IMR-90 (cell line): ENCODE data around the gene ELMO1. TPM values are rescaled to one million over a fixed set of nuclear protein-coding genes. Genes with fewer than 3 reads are reported as not detected.

Experiments used
- ATAC-seq: fragments of 200-7000 bp; cut with Tn5 transposase; 2 replicates; pipeline ENCODE4 v1.9.1; 2020; ENCODE audit warnings: low read depth, mild to moderate bottlenecking, moderate library complexity
- BruUV-seq: library from RNA; stranded (reverse); fragments of 400-500 nt; replicated peaks from 2 replicates; lab custom pipeline; 2021; lab: Mats Ljungman, UMichigan
- CTCF ChIA-PET: fragments of 300-600 bp; formaldehyde crosslinking; extraction: SDS; loops from one replicate; lab custom pipeline; 2021; ENCODE audit warnings: antibody characterized with exemption; lab: Yijun Ruan, JAX
- POLR2A ChIA-PET: fragments of 300-600 bp; sonication (Branson Sonifier 250); formaldehyde crosslinking; loops from one replicate; lab custom pipeline; 2022; ENCODE audit warnings: antibody characterized with exemption; ENCODE audit not compliant: unreplicated experiment; lab: Charles Lee
- DNase-seq: peaks from one replicate; pipeline ENCODE4 v3.0.0; 2013
- H2AFZ ChIP-seq: replicated peaks from 2 replicates; pipeline ENCODE3; 2013; ENCODE audit warnings: low read length, mild to moderate bottlenecking; ENCODE audit not compliant: poor library complexity
- H2AK5ac ChIP-seq: 2 replicates; pipeline ENCODE4 v1.6.1; 2013; ENCODE audit warnings: low read depth, low read length, inconsistent platforms
- H2AK9ac ChIP-seq: replicated peaks from 2 replicates; pipeline ENCODE3; 2013; ENCODE audit warnings: mild to moderate bottlenecking, low read depth, low read length, moderate library complexity; ENCODE audit not compliant: poor library complexity
- H2BK120ac ChIP-seq: 2 replicates; pipeline ENCODE4 v1.6.1; 2013; ENCODE audit warnings: low read depth, low read length, inconsistent platforms
- H2BK15ac ChIP-seq: 3 replicates; pipeline ENCODE4 v1.6.1; 2013; ENCODE audit warnings: low read depth, low read length, inconsistent platforms
- H2BK20ac ChIP-seq: 2 replicates; pipeline ENCODE4 v1.6.1; 2013; ENCODE audit warnings: low read depth, mild to moderate bottlenecking, inconsistent platforms, low read length, moderate library complexity
- H2BK5ac ChIP-seq: 2 replicates; pipeline ENCODE4 v1.6.1; 2013; ENCODE audit warnings: mild to moderate bottlenecking, low read depth, low read length, inconsistent platforms; ENCODE audit not compliant: poor library complexity, severe bottlenecking
- H3K14ac ChIP-seq: replicated peaks from 2 replicates; pipeline ENCODE4 v1.6.1; 2013; ENCODE audit warnings: low read depth, low read length, inconsistent platforms
- H3K18ac ChIP-seq: 2 replicates; pipeline ENCODE4 v1.6.1; 2013; ENCODE audit warnings: low read depth, low read length, control low read depth
- H3K23ac ChIP-seq: 2 replicates; pipeline ENCODE4 v1.6.1; 2013; ENCODE audit warnings: low read depth, low read length, inconsistent platforms
- H3K27ac ChIP-seq: 2 replicates; pipeline ENCODE4 v1.5.1; 2013; ENCODE audit warnings: mild to moderate bottlenecking, control low read depth, low read length; ENCODE audit not compliant: insufficient read depth
- H3K27me3 ChIP-seq: 2 replicates; pipeline ENCODE4 v1.6.1; 2013; ENCODE audit warnings: low read length; ENCODE audit not compliant: control insufficient read depth, insufficient read depth
- H3K36me3 ChIP-seq: 2 replicates; pipeline ENCODE4 v1.6.1; 2013; ENCODE audit warnings: low read length, mixed read lengths; ENCODE audit not compliant: control insufficient read depth, insufficient read depth
- H3K4ac ChIP-seq: 2 replicates; pipeline ENCODE4 v1.6.1; 2013; ENCODE audit warnings: low read depth, low read length, inconsistent platforms
- H3K4me1 ChIP-seq: 2 replicates; pipeline ENCODE4 v1.6.1; 2013; ENCODE audit warnings: low read length, mixed read lengths; ENCODE audit not compliant: control insufficient read depth, insufficient read depth
- H3K4me2 ChIP-seq: 2 replicates; pipeline ENCODE4 v1.6.1; 2013; ENCODE audit warnings: low read depth, mild to moderate bottlenecking, control low read depth, low read length, moderate library complexity
- H3K4me3 ChIP-seq: 2 replicates; pipeline ENCODE4 v1.5.1; 2013; ENCODE audit warnings: low read depth, mild to moderate bottlenecking, control low read depth, low read length, moderate library complexity; ENCODE audit not compliant: insufficient read depth
- H3K56ac ChIP-seq: 2 replicates; pipeline ENCODE4 v1.6.1; 2013; ENCODE audit warnings: low read length, inconsistent platforms; ENCODE audit not compliant: insufficient read depth; ENCODE audit errors: extremely low read depth
- H3K79me1 ChIP-seq, 2 experiments: 2 replicates each; pipeline ENCODE4 v1.6.1; 2013; ENCODE audit warnings: low read length in 2 of 2, inconsistent platforms in 1 of 2, low read depth in 1 of 2
- H3K9ac ChIP-seq: 2 replicates; pipeline ENCODE4 v1.6.1; 2013; ENCODE audit warnings: low read depth, low read length, control low read depth
- H3K9me1 ChIP-seq: 2 replicates; pipeline ENCODE4 v1.6.1; 2013; ENCODE audit warnings: low read length, inconsistent platforms; ENCODE audit not compliant: insufficient read depth
- H3K9me3 ChIP-seq: 2 replicates; pipeline ENCODE4 v1.6.1; 2013; ENCODE audit warnings: low read length; ENCODE audit not compliant: control insufficient read depth, insufficient read depth
- H4K20me1 ChIP-seq: 2 replicates; pipeline ENCODE4 v1.6.1; 2013; ENCODE audit warnings: low read length, inconsistent platforms; ENCODE audit not compliant: insufficient read depth
- H4K5ac ChIP-seq: 2 replicates; pipeline ENCODE4 v1.6.1; 2013; ENCODE audit warnings: mild to moderate bottlenecking, low read depth, low read length, control low read depth
- H4K8ac ChIP-seq, 2 experiments: 2 replicates each; pipeline ENCODE4 v1.6.1; 2013; ENCODE audit warnings: low read depth in 2 of 2, low read length in 2 of 2, control low read depth in 1 of 2, inconsistent platforms in 1 of 2
- H4K91ac ChIP-seq: 2 replicates; pipeline ENCODE4 v1.6.1; 2013; ENCODE audit warnings: low read depth, low read length, inconsistent platforms; ENCODE audit not compliant: insufficient read depth
- BHLHE40 ChIP-seq: fragments of 150-350 bp; IDR thresholded peaks from 2 replicates; pipeline ENCODE4 v1.6.1; 2016; ENCODE audit warnings: mild to moderate bottlenecking, low read depth, low read length
- CEBPB ChIP-seq: IDR thresholded peaks from 2 replicates; pipeline ENCODE4 v1.6.1; 2012; ENCODE audit warnings: low read depth, low read length, improper control_type of control experiment
- MAZ ChIP-seq: IDR thresholded peaks from 2 replicates; pipeline ENCODE4 v1.6.1; 2012; ENCODE audit warnings: low read depth, mild to moderate bottlenecking, low read length, improper control_type of control experiment, moderate library complexity, borderline replicate concordance
- WGBS, 2 experiments: methylation state at CpG; one replicate each; pipeline versions ENCODE4 v1.1.5 to v1.1.7; 2013; ENCODE audit warnings: missing lambda C conversion rate in 2 of 2; ENCODE audit not compliant: insufficient read length in 1 of 2; ENCODE audit errors: extremely low coverage in 2 of 2; 5-methylcytosine and 5-hydroxymethylcytosine counted together
- dilution Hi-C: fragments of 300-500 bp; cut with HindIII; formaldehyde crosslinking; loops from one replicate; pipeline ENCODE4 v1.14.3; 2018; ENCODE audit warnings: low sequenced_read_pairs; ENCODE audit not compliant: unreplicated experiment
- in situ Hi-C: fragments of 300-500 bp; cut with MboI; formaldehyde crosslinking; loops from 3 replicates; pipeline ENCODE4 v1.14.3; 2019; ENCODE audit warnings: low sequenced_read_pairs, inconsistent platforms, mixed read lengths
- intact Hi-C: fragments of 100-400 bp; cut with micrococcal nuclease; formaldehyde crosslinking; loops from 2 replicates; pipeline ENCODE4 v1.10.0; 2022
- polyA plus RNA-seq, 3 experiments: library from polyadenylated mRNA; depleted of rRNA; stranded (reverse); fragments of >200 nt; gene quantifications; 2 replicates each; pipeline ENCODE4 v1.2.3, GENCODE V29; 2012; ENCODE audit warnings: low replicate concordance in 1 of 3
- total RNA-seq: library from RNA; depleted of rRNA; stranded (reverse); fragments of >200 nt; gene quantifications from 2 replicates; pipeline ENCODE4 v1.2.3, GENCODE V29; 2012

Gene ELMO1
- total and polyA plus RNA-seq, 2 of the 4 experiments (the other 2 are of a cell fraction) = 0.03 TPM; not detected in 1

GRCh38 chr7:37180828-37181549 lies 267.7 kb downstream of the ELMO1 start:
- Histone ChIP-seq H3K18ac (no peak overlapping the region), H3K14ac (no peak overlapping the region), H3K27ac (no peak overlapping the region), H3K79me1 (no peaks in the 10 kb centered on the region), H4K8ac (no peak overlapping the region), H3K56ac (no peak overlapping the region), H4K91ac (no peak overlapping the region), H2AK9ac (no peak overlapping the region), H3K9ac (no peak overlapping the region), H3K4me2 (no peak overlapping the region), H2BK120ac (no peak overlapping the region), H2BK15ac (no peak overlapping the region), H3K4me1 (no peaks in the 10 kb centered on the region), H3K36me3 (no peaks in the 10 kb centered on the region), H3K9me1 (no peaks in the 10 kb centered on the region), H2BK20ac (no peak overlapping the region), H3K27me3 (peaks cover 2% of the 10 kb centered on the region; the same call in 1 of the 2 replicates), H3K4me3 (no peak overlapping the region), H2AFZ (no peak overlapping the region), H3K4ac (no peak overlapping the region), H4K5ac (no peak overlapping the region), H3K23ac (no peak overlapping the region), H2AK5ac (no peak overlapping the region), H3K9me3 (no peaks in the 10 kb centered on the region), H4K20me1 (no peaks in the 10 kb centered on the region), H2BK5ac (no peak overlapping the region)
- dilution Hi-C loops (no loop called here), in situ Hi-C loops (loop anchor here (5.0 to 25.0 kb wide), 2 partner anchors 194 to 494 kb away; no protein-coding TSS in a partner anchor), intact Hi-C loops (loop anchor here (5.0 kb wide), 2 partner anchors 74 to 509 kb away; no protein-coding TSS in a partner anchor)
- no TSS peak for BruUV-seq
- DNase-seq (no peak), ATAC-seq (no peak)
- TF ChIP-seq BHLHE40 (no peak), CEBPB (peak; percentile 69), MAZ (no peak)
- WGBS, 2 experiments = no CpG with 5 or more reads among the region's 7 CpGs
- ChIA-PET CTCF (interaction anchor here (0.9 to 3.5 kb wide), 6 partner anchors 20 to 211 kb away, joined by 3 to 104 read pairs (median 7); no protein-coding TSS in a partner anchor), POLR2A (no interaction called here)
